Spinal cord (tissue), 10 donors: ENCODE data around the gene FAM83C. TPM values are rescaled to one million over a fixed set of nuclear protein-coding genes. Genes with fewer than 3 reads are reported as not detected.
A peak's percentile ranks its signal among the peaks of the same experiment; 100 is the strongest.
"Not testable (repeated sequence)": the region's sequence is repeated elsewhere in the genome, so short reads cannot be mapped to it uniquely, and the experiment has no call there.

Source experiments
- DNase-seq, 6 donors: peaks; one replicate each; pipeline versions ENCODE4 v3.0.0 to v3.0.0-alpha.2; 2013 to 2015; ENCODE audit warnings: low spot score in 6 of 6, low read depth in 4 of 6
- H3K27ac ChIP-seq: one replicate; pipeline ENCODE4 v1.5.1; 2013; ENCODE audit warnings: low read depth, low read length, control low read depth
- H3K27me3 ChIP-seq: one replicate; pipeline ENCODE4 v1.6.1; 2013; ENCODE audit warnings: low read length; ENCODE audit not compliant: control insufficient read depth, insufficient read depth
- H3K36me3 ChIP-seq: one replicate; pipeline ENCODE4 v1.6.1; 2013; ENCODE audit warnings: low read length; ENCODE audit not compliant: control insufficient read depth, insufficient read depth
- H3K4me1 ChIP-seq: one replicate; pipeline ENCODE4 v1.6.1; 2013; ENCODE audit warnings: low read length; ENCODE audit not compliant: control insufficient read depth, insufficient read depth
- H3K4me3 ChIP-seq: one replicate; pipeline ENCODE4 v1.5.1; 2013; ENCODE audit warnings: low read depth, low read length, control low read depth
- H3K9me3 ChIP-seq: one replicate; pipeline ENCODE4 v1.6.1; 2013; ENCODE audit warnings: low read length; ENCODE audit not compliant: control insufficient read depth, insufficient read depth
- WGBS: methylation state at CpG from one replicate; pipeline ENCODE4 v1.1.5; 2013; ENCODE audit warnings: missing lambda C conversion rate; ENCODE audit not compliant: insufficient coverage; 5-methylcytosine and 5-hydroxymethylcytosine counted together
- polyA plus RNA-seq, 2 donors: library from polyadenylated mRNA; unstranded; fragments of 120-200 nt; gene quantifications; one replicate each; pipeline ENCODE4 v1.2.1, GENCODE V29; 2013; ENCODE audit not compliant: insufficient read length in 2 of 2
- total RNA-seq, 2 donors: library from RNA; depleted of rRNA in 1 of 2; stranded (reverse); fragments of 120-200 nt in 1 of 2; fragments of >200 nt in 1 of 2; gene quantifications; one replicate each; pipeline versions ENCODE4 v1.2.3 to v1.2.4, GENCODE V29; 2013 to 2014
- donor health status: healthy.

FAM83C gene
- total and polyA plus RNA-seq, 4 donors: 0.05 TPM; not detected in 3

GRCh38 chr20:35260426-35260825 lies 31.8 kb downstream of the FAM83C start:
- Histone ChIP-seq H3K4me3 (no peak overlapping the region), H3K27ac (no peak overlapping the region), H3K36me3 (peaks cover 38% of the 10 kb centered on the region), H3K27me3 (no peaks in the 10 kb centered on the region), H3K9me3 (no peaks in the 10 kb centered on the region), H3K4me1 (no peaks in the 10 kb centered on the region)
- DNase-seq: no peak
- 89% methylated on average over 3 of the region's 6 CpGs for WGBS

GRCh38 chr20:35257175-35257909 lies 34.9 kb downstream of the FAM83C start:
- H3K36me3 ChIP-seq: peaks cover 39% of the 10 kb centered on the region
- H3K4me1 ChIP-seq: no peaks in the 10 kb centered on the region
- H3K27me3 ChIP-seq: no peaks in the 10 kb centered on the region
- no peak overlapping the region for H3K27ac ChIP-seq
- WGBS: 95% methylated on average over 3 of the region's 8 CpGs
- no peak for DNase-seq
- no peaks in the 10 kb centered on the region for H3K9me3 ChIP-seq
- no peak overlapping the region for H3K4me3 ChIP-seq

- Histone ChIP-seq H3K27ac (no peak overlapping the region), H3K36me3 (peaks cover 31% of the 10 kb centered on the region), H3K4me1 (no peaks in the 10 kb centered on the region), H3K4me3 (no peak overlapping the region), H3K9me3 (no peaks in the 10 kb centered on the region), H3K27me3 (no peaks in the 10 kb centered on the region)
- no peak for DNase-seq
- WGBS: 90% methylated on average over 12 of the region's 12 CpGs
Measured at GRCh38 chr20:35254448-35254999, 37.7 kb downstream of the FAM83C start.

GRCh38 chr20:35253010-35253409 lies 39.2 kb downstream of the FAM83C start:
- H3K36me3 ChIP-seq: peaks cover 41% of the 10 kb centered on the region
- no peaks in the 10 kb centered on the region for H3K27me3 ChIP-seq
- DNase-seq: no peak
- no peaks in the 10 kb centered on the region for H3K9me3 ChIP-seq
- no peak overlapping the region for H3K4me3 ChIP-seq
- H3K27ac ChIP-seq: no peak overlapping the region
- WGBS: 87% methylated on average over 2 of the region's 3 CpGs
- H3K4me1 ChIP-seq: no peaks in the 10 kb centered on the region

- not testable (repeated sequence) for H3K27me3 ChIP-seq, DNase-seq, H3K4me3 ChIP-seq, H3K4me1 ChIP-seq, H3K9me3 ChIP-seq, H3K27ac ChIP-seq
- H3K36me3 ChIP-seq: peaks cover 45% of the 10 kb centered on the region
- 87% methylated on average over 2 of the region's 2 CpGs for WGBS
Measured at GRCh38 chr20:35252598-35252997, 39.6 kb downstream of the FAM83C start.

- 67% methylated on average over 1 of the region's 2 CpGs for WGBS
- no peaks in the 10 kb centered on the region for H3K9me3 ChIP-seq
- H3K4me3 ChIP-seq: no peak overlapping the region
- no peaks in the 10 kb centered on the region for H3K4me1 ChIP-seq
- H3K27ac ChIP-seq: no peak overlapping the region
- no peaks in the 10 kb centered on the region for H3K27me3 ChIP-seq
- H3K36me3 ChIP-seq: peaks cover 50% of the 10 kb centered on the region
- no peak for DNase-seq
Measured at GRCh38 chr20:35252037-35252461, 40.2 kb downstream of the FAM83C start.

- Histone ChIP-seq H3K27ac (no peak overlapping the region), H3K9me3 (no peaks in the 10 kb centered on the region), H3K36me3 (peaks cover 55% of the 10 kb centered on the region), H3K27me3 (no peaks in the 10 kb centered on the region), H3K4me3 (no peak overlapping the region), H3K4me1 (no peaks in the 10 kb centered on the region)
- DNase-seq: no peak
- WGBS: 92% methylated on average over 2 of the region's 2 CpGs
Measured at GRCh38 chr20:35251613-35251940, 40.6 kb downstream of the FAM83C start.

GRCh38 chr20:35248641-35249475 lies 43.4 kb downstream of the FAM83C start:
- Histone ChIP-seq H3K4me1 (no peaks in the 10 kb centered on the region), H3K27ac (no peak overlapping the region), H3K27me3 (no peaks in the 10 kb centered on the region), H3K4me3 (no peak overlapping the region), H3K9me3 (no peaks in the 10 kb centered on the region), H3K36me3 (peaks cover 45% of the 10 kb centered on the region)
- peak in 2 of 6 donors; percentile 43 to 60 for DNase-seq
- WGBS: 75% methylated on average over 5 of the region's 9 CpGs

- H3K36me3 ChIP-seq: peaks cover 33% of the 10 kb centered on the region
- no peak overlapping the region for H3K4me3 ChIP-seq
- H3K27me3 ChIP-seq: no peaks in the 10 kb centered on the region
- no peak overlapping the region for H3K27ac ChIP-seq
- DNase-seq: no peak
- no peaks in the 10 kb centered on the region for H3K9me3 ChIP-seq
- 87% methylated on average over 12 of the region's 12 CpGs for WGBS
- no peaks in the 10 kb centered on the region for H3K4me1 ChIP-seq
Measured at GRCh38 chr20:35246723-35247122, 45.5 kb downstream of the FAM83C start.
